GM19023 (cell line): ENCODE measurements around the gene FBXO3.
A peak's percentile ranks its signal among the peaks of the same experiment; 100 is the strongest.

ENCODE experiments used
- ATAC-seq: cut with Tn5 transposase; IDR thresholded peaks from one replicate; pipeline ENCODE4 v1.9.1; 2021; ENCODE audit warnings: mild to moderate bottlenecking, moderate library complexity; ENCODE audit not compliant: unreplicated experiment

Gene FBXO3

GRCh38 chr11:33772870-33773269 is 1.4 kb downstream of the FBXO3 start:
- no peak for ATAC-seq

DNA sequence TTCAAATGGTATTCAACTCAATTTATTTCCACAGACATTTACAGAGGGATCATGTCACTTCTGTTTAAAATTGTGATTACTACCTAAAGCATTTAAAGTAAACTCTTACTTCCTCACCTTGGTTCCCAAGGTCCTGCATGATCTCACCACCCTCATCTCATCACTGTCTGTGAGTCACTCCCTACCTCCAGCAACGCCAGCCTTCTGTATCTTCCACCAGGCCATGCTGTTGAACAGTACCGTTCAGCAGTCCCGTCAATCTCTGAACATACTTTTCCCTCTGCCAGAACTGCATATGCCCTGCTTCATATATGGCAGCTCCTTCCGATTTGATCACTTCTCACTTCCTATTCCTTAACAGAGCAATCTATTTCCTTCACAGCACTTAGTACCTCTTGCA is 2.0 kb downstream of the FBXO3 start:
- ATAC-seq = no peak

GRCh38 chr11:33770236-33770635 is 4.1 kb downstream of the FBXO3 start:
- ATAC-seq = no peak

DNA sequence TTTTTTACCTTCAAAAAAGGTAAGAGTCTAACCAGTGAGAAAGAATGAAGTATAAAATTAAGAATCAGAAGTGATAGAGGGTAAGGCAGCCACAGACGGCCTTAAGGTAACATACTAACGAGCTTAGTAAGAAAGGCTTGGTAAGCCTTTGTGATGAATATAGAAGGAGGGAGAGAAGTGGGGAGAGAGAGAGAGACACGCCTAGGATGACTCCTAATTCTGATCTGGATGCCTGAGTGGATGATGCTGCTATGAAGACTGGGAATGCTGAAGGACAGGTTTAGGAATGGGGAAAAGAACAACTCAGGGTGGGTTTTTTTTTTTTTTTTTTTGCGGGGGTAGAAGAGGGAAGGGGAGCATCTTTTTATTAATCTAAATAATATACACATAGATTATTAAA is 4.8 kb downstream of the FBXO3 start:
- no peak for ATAC-seq

DNA sequence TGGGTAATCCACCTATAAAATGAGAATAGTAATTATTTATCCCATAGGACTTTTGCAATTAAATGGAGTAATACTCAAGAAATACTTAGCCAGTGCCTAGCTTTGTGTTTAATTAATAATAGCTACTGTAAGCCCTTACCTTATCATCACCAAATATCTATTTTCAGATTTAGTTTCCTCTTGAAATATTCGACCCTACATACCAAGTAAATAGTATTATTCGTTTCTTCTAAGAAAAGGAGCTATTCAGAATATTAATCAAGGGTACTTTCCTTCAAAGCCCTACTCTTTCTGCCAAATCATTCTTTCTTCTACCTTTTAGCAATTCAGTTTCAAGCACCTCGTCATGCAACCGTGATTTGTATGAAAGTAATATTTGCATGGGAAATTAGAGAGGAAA is 6.7 kb downstream of the FBXO3 start:
- no peak for ATAC-seq

DNA sequence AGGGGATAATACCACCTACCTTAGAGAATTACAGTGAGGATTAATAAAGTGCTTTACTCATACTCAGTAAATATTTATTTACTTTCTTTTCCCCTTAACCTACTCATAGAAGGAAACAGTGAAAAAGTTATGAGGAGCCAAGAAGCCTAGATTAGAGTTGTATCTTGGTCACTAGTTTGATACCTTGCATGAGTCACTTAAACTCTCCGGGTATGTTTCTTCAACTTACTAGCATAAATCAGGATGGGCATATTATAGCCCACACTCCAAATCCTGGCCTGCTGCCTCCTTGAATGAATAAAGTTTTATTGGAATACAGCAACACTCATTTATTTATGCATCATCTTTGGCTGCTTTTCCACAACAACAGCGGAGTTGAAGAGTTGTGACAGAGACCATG is 8.2 kb downstream of the FBXO3 start:
- no peak for ATAC-seq

GRCh38 chr11:33761471-33761870 is 12.8 kb downstream of the FBXO3 start:
- ATAC-seq = no peak

DNA sequence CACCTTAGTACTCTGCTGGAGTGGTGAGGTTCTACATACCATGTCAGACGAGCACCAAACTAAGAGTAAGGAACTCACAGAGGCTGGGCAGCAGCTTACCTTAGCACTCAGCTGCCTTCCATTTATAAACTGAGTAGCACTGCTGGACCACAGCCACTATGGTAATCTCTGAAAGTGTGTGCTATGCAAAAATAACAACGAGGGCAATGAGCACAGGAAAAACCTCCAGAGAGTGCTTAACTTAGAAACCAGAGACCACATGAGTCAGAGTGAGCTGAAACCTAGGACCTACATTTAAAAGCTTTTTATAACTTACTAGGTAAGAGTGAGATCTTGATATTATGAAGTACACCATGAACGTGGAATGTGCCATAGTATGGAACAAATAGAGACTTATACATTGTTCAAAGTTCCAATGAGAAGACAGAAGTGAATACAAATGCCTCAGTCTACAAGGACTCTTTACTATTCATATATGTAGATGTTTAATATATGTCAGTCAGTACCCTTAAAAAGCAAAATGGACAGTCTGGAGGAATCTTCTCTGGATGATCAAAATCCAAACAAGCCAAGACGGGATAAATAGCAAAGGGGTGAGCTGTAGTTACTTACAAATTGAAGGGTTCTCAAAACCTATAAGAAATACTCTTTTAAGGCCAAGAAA is 20.9 kb downstream of the FBXO3 start:
- ATAC-seq = peak; percentile 100

GRCh38 chr11:33751878-33752277 is 22.4 kb downstream of the FBXO3 start:
- ATAC-seq = no peak

DNA sequence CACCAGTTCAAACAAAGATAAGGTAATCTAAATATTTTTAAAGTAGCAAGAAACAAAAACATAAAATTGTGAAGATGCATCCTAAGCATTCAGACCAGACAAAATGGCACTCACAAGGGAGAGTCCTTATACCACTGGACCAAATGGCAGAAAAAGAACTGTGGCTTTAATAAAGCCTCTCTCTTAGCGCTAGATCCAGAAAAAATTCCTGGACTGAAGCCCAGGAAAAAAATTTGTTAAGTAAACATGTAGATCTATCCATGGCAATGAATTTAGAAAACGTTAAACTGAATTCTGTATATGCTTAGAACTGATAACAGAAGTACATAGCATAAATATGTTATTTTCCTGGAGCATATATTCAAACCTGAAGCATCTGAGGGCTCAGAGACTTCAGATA is 26.3 kb downstream of the FBXO3 start:
- ATAC-seq = no peak

DNA sequence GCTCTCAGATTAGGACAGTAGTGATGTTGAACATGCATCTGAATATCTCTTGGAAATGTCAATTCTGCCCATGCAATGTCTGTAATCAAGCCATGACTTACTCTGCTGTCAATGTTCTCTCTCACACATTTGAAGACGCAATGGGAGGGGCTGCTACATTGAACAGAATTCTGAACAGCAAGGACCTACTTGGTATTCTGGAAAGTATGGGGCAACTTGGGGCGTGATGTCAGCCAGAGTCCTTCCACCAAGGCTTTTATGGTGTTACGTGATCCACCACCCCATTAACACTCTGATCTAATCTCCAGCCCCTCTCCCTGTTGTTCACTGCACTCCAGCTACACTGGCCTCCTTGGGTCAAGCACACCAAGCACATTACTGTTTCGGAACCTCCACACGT is 31.0 kb downstream of the FBXO3 start:
- ATAC-seq = no peak

DNA sequence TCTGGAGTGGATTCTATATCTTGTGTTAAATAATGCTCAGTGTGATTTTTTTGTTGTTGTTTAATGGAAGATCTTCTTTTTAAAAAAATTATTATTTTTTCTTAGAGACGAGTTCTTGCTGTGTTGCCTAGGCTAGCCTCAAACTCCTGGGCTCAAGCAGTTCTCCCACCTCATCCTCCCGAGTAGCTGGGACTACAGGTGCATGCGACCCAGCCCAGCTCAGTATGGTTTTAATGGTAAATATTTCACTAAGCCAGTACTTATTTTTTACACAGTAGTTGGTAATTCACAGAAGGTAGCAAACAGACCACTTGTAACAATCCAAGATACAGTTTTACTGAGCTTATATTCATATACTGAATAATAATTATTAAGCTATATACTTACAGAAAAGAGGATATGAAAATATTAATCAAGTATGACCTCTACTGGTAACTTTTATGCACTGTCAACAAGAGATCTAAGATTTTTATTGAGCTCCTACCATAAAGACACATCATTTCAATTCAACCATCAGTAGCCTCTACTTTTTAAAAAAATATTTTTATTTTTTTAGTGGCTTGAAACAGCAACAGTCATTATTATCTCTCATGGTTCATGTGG is 32.0 kb downstream of the FBXO3 start:
- ATAC-seq = no peak

GRCh38 chr11:33741806-33742205 is 32.5 kb downstream of the FBXO3 start:
- ATAC-seq = no peak

GRCh38 chr11:33737362-33737821 is 36.9 kb downstream of the FBXO3 start:
- no peak for ATAC-seq

DNA sequence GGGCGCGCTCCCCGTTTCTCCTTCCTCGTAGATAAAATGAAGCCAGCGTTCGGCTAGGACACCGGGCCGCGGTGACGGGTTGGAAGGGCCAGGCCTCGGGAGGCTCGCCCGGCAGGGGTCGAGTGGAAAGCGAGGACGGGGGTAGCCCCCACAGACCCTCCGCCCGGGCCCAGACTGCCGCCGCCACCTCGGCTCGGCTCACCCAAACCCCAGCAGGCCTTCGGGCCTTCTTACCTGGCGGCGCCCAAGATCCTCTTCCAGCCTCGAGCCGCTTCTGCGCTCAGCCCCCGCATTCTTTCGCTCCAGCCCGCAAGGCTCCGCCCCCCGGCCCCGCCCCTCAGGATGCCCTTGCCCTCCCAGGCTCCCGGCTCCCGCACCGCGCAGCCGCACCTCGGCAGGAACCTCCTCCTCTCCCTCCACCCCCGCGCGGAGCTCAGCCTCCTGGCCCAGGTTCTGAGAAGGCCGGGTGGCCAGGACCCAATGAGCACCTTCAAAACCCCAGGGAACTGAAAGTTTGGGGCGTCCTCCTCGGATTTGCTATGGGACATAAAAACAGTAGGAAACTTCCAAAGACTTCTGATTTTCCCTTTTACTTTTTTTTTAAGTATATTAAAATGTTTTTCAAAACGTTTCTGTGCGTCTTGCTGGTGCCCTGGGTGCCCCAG is 38.0 kb downstream of the FBXO3 start, which contains the start of gene CD59:
Gene CD59 (minus strand): TSS at position 276 of the 665 bp plus-strand sequence. CDS start 13,978 bp downstream, outside the sequence.
- peak; percentile 63 for ATAC-seq

- peak; percentile 62 for ATAC-seq
Measured at GRCh38 chr11:33735271-33736147, 38.8 kb downstream of the FBXO3 start.

DNA sequence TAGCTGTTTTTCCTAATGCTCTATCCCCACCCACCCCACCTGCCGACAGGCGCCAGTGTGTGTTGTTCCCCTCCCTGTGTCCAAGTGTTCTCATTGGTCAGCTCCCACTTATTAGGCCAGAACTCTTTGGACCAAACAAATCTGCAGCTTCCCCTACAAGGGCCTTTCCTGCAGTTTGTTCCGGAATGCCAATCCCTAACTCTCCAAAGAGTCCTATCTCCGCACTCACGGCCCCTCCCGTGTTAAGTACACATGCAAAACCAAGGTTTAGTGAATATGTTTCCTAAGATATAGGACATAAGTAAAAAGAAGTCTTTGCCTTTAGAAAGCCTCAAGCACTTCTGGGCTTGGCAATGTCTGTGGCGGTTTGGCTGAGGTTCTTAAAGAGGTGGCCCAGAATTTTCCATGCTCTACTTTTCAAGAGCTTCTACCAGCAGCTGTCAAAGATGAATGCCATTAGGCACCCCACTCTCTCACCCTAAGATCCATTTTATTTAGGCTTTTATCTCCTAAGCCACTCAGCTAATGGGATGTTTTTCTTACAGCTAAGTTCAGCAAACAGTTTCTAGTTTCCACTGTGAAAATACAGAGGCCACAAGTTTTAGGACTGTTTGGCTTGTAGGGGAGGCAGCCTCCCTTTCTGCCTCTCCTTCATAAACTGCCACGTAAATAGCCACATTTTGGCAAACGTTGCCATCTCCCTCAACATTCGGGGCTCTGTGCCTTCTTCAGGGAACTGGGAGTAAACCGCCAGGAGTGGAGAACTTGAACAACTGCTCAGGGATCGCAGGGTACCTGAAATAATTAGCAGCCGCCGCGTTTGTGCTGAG is 39.7 kb downstream of the FBXO3 start:
- no peak for ATAC-seq

GRCh38 chr11:33733980-33734379 is 40.3 kb downstream of the FBXO3 start:
- no peak for ATAC-seq

GRCh38 chr11:33731723-33732531 is 42.4 kb downstream of the FBXO3 start:
- ATAC-seq = no peak
